ENCODE results near the gene ELOVL6. TPM values are rescaled to one million over a fixed set of nuclear protein-coding genes. Genes with fewer than 3 reads are reported as not detected.
"Not testable (repeated sequence)": the region's sequence is repeated elsewhere in the genome, so short reads cannot be mapped to it uniquely, and the experiment has no call there.

ELOVL6 gene
- total RNA-seq, 1 donor from 2014 or later: 51.6 TPM

GRCh38 chr4:110159541-110159940, 38.9 kb downstream of the ELOVL6 start:
- no peaks in the 10 kb centered on the region for H3K27me3 Mint-ChIP-seq
- H3K36me3 Mint-ChIP-seq: peaks cover 13% of the 10 kb centered on the region
- H3K27ac Mint-ChIP-seq: no peak overlapping the region
- peaks cover 31% of the 10 kb centered on the region for H3K4me1 Mint-ChIP-seq (ENCODE audit: unreplicated experiment)
- H3K9me3 Mint-ChIP-seq: no peaks in the 10 kb centered on the region
- no peak for DNase-seq (ENCODE audit: extremely low spot score, unreplicated experiment)
- no peak overlapping the region for H3K4me3 Mint-ChIP-seq
- TF ChIP-seq CTCF (conservative IDR thresholded peaks at IDR 0.05): no peak

GRCh38 chr4:110157580-110157979, 40.8 kb downstream of the ELOVL6 start:
- H3K27me3 Mint-ChIP-seq: no peaks in the 10 kb centered on the region
- no peak overlapping the region for H3K4me3 Mint-ChIP-seq
- no peak for DNase-seq (ENCODE audit: extremely low spot score, unreplicated experiment)
- TF ChIP-seq CTCF (conservative IDR thresholded peaks at IDR 0.05): no peak
- no peaks in the 10 kb centered on the region for H3K36me3 Mint-ChIP-seq
- peaks cover 25% of the 10 kb centered on the region for H3K4me1 Mint-ChIP-seq (ENCODE audit: unreplicated experiment)
- no peak overlapping the region for H3K27ac Mint-ChIP-seq
- no peaks in the 10 kb centered on the region for H3K9me3 Mint-ChIP-seq

GRCh38 chr4:110157166-110157565, 41.2 kb downstream of the ELOVL6 start:
- not testable (repeated sequence) for H3K27me3 Mint-ChIP-seq; H3K9me3 Mint-ChIP-seq; H3K36me3 Mint-ChIP-seq; DNase-seq (ENCODE audit: extremely low spot score, unreplicated experiment); H3K4me3 Mint-ChIP-seq; H3K27ac Mint-ChIP-seq
- H3K4me1 Mint-ChIP-seq (ENCODE audit: unreplicated experiment): peaks cover 25% of the 10 kb centered on the region

- TF ChIP-seq CTCF (conservative IDR thresholded peaks at IDR 0.05): no peak
- Mint-ChIP-seq H3K9me3 (no peaks in the 10 kb centered on the region), H3K36me3 (no peaks in the 10 kb centered on the region), H3K4me1 (ENCODE audit: unreplicated experiment) (peaks cover 25% of the 10 kb centered on the region), H3K4me3 (no peak overlapping the region), H3K27me3 (no peaks in the 10 kb centered on the region), H3K27ac (no peak overlapping the region)
- DNase-seq (ENCODE audit: extremely low spot score, unreplicated experiment): no peak
Measured at GRCh38 chr4:110156442-110156841, 42.0 kb downstream of the ELOVL6 start.

GRCh38 chr4:110155654-110156053, 42.8 kb downstream of the ELOVL6 start:
- Mint-ChIP-seq H3K36me3 (no peaks in the 10 kb centered on the region), H3K27ac (no peak overlapping the region), H3K4me1 (ENCODE audit: unreplicated experiment) (peaks cover 25% of the 10 kb centered on the region), H3K4me3 (no peak overlapping the region), H3K27me3 (no peaks in the 10 kb centered on the region), H3K9me3 (no peaks in the 10 kb centered on the region)
- DNase-seq (ENCODE audit: extremely low spot score, unreplicated experiment): no peak
- TF ChIP-seq CTCF (conservative IDR thresholded peaks at IDR 0.05): no peak

GRCh38 chr4:110154582-110154981, 43.8 kb downstream of the ELOVL6 start:
- Mint-ChIP-seq H3K9me3 (no peaks in the 10 kb centered on the region), H3K4me3 (no peak overlapping the region), H3K36me3 (no peaks in the 10 kb centered on the region), H3K27me3 (no peaks in the 10 kb centered on the region), H3K27ac (no peak overlapping the region), H3K4me1 (ENCODE audit: unreplicated experiment) (peaks cover 20% of the 10 kb centered on the region)
- no peak for DNase-seq (ENCODE audit: extremely low spot score, unreplicated experiment)
- no peak for TF ChIP-seq CTCF (conservative IDR thresholded peaks at IDR 0.05)

Measured in type B pancreatic cell (in vitro differentiated cells).